Heart left ventricle (tissue), 13 donors: ENCODE measurements around the gene EFS.

Experiments
- POLR2A ChIP-seq, 2 donors: fragments of 450-650 bp; IDR thresholded peaks; one replicate each; pipeline ENCODE4 v1.6.1; 2017; ENCODE audit warnings: antibody characterized with exemption in 2 of 2, mild to moderate bottlenecking in 2 of 2, moderate library complexity in 2 of 2
- TF ChIP-seq, protein P1 (sequence below), 12 donors: fragments of 200-600 bp; sonication (generic) in 4 of 12; IDR thresholded peaks; one replicate each; pipeline versions ENCODE4 v1.5.0 to v1.8.0; 2018 to 2022; ENCODE audit warnings: antibody characterized with exemption in 12 of 12, mild to moderate bottlenecking in 5 of 12
- donor health status: ischemic (EF 13 %, LVEDD 7.1; RV severe dilation, severe dysfunction).
- donor health status: DM: no; HTN: yes; CAD: no.
- donor health status: DM: no; HTN: no; CAD: no.
- donor health status: ischemic (EF 25% LVEDD 6.9; RV normal size, moderate dysfunction).
- donor health status: ischemic (EF 25% LVEDD 5.7; RV mildly dilated, moderate dysfunction).
- donor health status: ischemic (EF 35%, LVEDD 5.7; RV mildly dilated, moderate dysfunction).
- donor health status: nonischemic (EF 11% LVEDD 7.7; RV severe dilation, severe dysfunction).
- donor health status: DM: yes; HTN: yes; CAD: no.
- donor health status: PGD.
- donor health status: ischemic (EF 29% LVEDD 5.4; RV normal size, mild dysfunction).
- donor health status: nonischemic (EF 23%, LVEDD 6.1; RV moderate dilation, normal function).

GRCh38 chr14:23380197-23380914 is 15.4 kb upstream of the EFS start:
- TF ChIP-seq, protein P1, sequence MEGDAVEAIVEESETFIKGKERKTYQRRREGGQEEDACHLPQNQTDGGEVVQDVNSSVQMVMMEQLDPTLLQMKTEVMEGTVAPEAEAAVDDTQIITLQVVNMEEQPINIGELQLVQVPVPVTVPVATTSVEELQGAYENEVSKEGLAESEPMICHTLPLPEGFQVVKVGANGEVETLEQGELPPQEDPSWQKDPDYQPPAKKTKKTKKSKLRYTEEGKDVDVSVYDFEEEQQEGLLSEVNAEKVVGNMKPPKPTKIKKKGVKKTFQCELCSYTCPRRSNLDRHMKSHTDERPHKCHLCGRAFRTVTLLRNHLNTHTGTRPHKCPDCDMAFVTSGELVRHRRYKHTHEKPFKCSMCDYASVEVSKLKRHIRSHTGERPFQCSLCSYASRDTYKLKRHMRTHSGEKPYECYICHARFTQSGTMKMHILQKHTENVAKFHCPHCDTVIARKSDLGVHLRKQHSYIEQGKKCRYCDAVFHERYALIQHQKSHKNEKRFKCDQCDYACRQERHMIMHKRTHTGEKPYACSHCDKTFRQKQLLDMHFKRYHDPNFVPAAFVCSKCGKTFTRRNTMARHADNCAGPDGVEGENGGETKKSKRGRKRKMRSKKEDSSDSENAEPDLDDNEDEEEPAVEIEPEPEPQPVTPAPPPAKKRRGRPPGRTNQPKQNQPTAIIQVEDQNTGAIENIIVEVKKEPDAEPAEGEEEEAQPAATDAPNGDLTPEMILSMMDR (IDR thresholded peaks at IDR 0.05), result no peak
- TF ChIP-seq POLR2A (IDR thresholded peaks at IDR 0.05), result no peak
